T-helper 2 cell (primary cell): ENCODE measurements around the gene FEZF2.

Source experiments
- DNase-seq, 5 experiments: peaks; one replicate each; pipeline versions ENCODE4 v3.0.0 to v3.0.0-alpha.2; 2012 to 2022

The FEZF2 gene

GRCh38 chr3:62323241-62323640 lies 50.1 kb downstream of the FEZF2 start:
- no peak for DNase-seq
